Amniotic stem cell (primary cell): ENCODE data around the gene EXO5.
"Not testable (repeated sequence)": the region's sequence is repeated elsewhere in the genome, so short reads cannot be mapped to it uniquely, and the experiment has no call there.

Experiments
- DNase-seq: peaks from one replicate; lab custom pipeline; 2025; lab: John Stamatoyannopoulos, UW

Gene EXO5

GRCh38 chr1:40554807-40555206 lies 46.2 kb downstream of the EXO5 start:
- not testable (repeated sequence) for DNase-seq

- no peak for DNase-seq
Observed at GRCh38 chr1:40556121-40556520, 47.6 kb downstream of the EXO5 start.

- not testable (repeated sequence) for DNase-seq
Observed at GRCh38 chr1:40558241-40558640, 49.7 kb downstream of the EXO5 start.

- no peak for DNase-seq
Observed at GRCh38 chr1:40562185-40562584, 53.6 kb downstream of the EXO5 start.

GRCh38 chr1:40563266-40563665 lies 54.7 kb downstream of the EXO5 start:
- no peak for DNase-seq

GRCh38 chr1:40564506-40564905 lies 55.9 kb downstream of the EXO5 start:
- DNase-seq = no peak

GRCh38 chr1:40564913-40565312 lies 56.3 kb downstream of the EXO5 start:
- DNase-seq = no peak
